22Rv1 (cell line): ENCODE measurements around the gene UTP11.

Source experiments
- CTCF ChIP-seq: fragments of 450-650 bp; IDR thresholded peaks from 2 replicates; pipeline ENCODE4 v1.5.1; 2017; ENCODE audit warnings: mild to moderate bottlenecking
- ZFX ChIP-seq: fragments of 450-650 bp; IDR thresholded peaks from 2 replicates; pipeline ENCODE4 v1.6.1; 2017; ENCODE audit warnings: antibody characterized with exemption, borderline replicate concordance

DNA sequence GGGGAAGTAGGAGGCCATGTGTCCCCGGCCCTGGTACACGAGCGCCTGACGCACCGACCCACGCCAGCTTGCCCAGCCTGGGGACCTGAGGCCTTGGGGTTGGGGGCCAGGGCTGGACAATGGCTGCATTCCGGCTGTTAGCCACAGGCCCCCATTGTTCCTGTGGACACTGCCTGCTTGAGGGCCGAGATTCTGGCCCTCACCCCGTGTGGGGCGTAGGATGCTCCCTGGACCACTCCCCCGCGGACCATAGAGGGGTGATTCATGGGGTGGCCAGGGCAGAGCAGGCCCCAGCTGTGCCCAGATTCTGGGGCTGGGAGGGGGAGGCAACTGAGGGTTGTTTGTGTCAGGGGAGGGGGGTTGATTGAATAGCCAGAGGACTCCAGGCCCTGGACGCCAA lies 22.3 kb downstream of the UTP11 start:
- no peak for TF ChIP-seq CTCF
- TF ChIP-seq ZFX = no peak
